ENCODE data around the gene MRPL48.

DNA sequence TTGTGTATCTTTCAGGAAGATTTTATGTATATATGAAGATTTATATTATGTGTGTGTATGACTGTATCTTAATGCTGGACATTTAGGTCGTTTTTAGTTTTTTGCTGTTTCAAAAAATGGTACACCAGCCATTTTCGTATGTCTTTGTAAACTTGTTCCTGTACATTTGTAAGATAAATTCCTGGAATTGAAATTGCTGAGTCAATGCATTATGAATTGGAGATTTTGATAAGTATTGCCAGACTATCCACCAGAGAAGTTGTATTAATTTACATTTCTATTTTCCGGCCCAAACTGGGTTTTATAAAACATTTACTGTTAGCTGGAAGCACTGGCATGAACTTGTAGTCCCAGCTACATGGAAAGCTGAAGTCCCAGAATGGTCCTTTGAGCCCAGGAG lies 24.6 kb downstream of the MRPL48 start:
- TF ChIP-seq, protein P1, sequence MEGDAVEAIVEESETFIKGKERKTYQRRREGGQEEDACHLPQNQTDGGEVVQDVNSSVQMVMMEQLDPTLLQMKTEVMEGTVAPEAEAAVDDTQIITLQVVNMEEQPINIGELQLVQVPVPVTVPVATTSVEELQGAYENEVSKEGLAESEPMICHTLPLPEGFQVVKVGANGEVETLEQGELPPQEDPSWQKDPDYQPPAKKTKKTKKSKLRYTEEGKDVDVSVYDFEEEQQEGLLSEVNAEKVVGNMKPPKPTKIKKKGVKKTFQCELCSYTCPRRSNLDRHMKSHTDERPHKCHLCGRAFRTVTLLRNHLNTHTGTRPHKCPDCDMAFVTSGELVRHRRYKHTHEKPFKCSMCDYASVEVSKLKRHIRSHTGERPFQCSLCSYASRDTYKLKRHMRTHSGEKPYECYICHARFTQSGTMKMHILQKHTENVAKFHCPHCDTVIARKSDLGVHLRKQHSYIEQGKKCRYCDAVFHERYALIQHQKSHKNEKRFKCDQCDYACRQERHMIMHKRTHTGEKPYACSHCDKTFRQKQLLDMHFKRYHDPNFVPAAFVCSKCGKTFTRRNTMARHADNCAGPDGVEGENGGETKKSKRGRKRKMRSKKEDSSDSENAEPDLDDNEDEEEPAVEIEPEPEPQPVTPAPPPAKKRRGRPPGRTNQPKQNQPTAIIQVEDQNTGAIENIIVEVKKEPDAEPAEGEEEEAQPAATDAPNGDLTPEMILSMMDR (IDR thresholded peaks at IDR 0.05; ENCODE audit: insufficient read depth, low read length, poor library complexity, severe bottlenecking), result no peak
- no peak for TF ChIP-seq EZH2phosphoT487 (conservative IDR thresholded peaks at IDR 0.05; ENCODE audit: low read length)
